HEK293 (cell line): ENCODE data around the gene ZCCHC17.

ENCODE experiments used
- ATF2 ChIP-seq: fragments of 450-650 bp; formaldehyde crosslinking; IDR thresholded peaks from 2 replicates; pipeline ENCODE4 v1.5.1; 2016; ENCODE audit warnings: missing biosample characterization, missing genetic modification characterization, low read depth
- CTCF ChIP-seq: fragments of 450-650 bp; formaldehyde crosslinking; IDR thresholded peaks from 2 replicates; pipeline ENCODE4 v1.5.1; 2016; ENCODE audit warnings: missing biosample characterization, missing genetic modification characterization
- REPIN1 ChIP-seq: fragments of 450-650 bp; formaldehyde crosslinking; IDR thresholded peaks from 2 replicates; pipeline ENCODE4 v1.5.1; 2017; ENCODE audit warnings: missing biosample characterization, missing genetic modification characterization, low read depth
- YY2 ChIP-seq: fragments of 450-650 bp; formaldehyde crosslinking; IDR thresholded peaks from 2 replicates; pipeline ENCODE4 v1.5.1; 2016; ENCODE audit warnings: missing biosample characterization, missing genetic modification characterization
- ZBTB8A ChIP-seq: fragments of 450-650 bp; formaldehyde crosslinking; IDR thresholded peaks from 2 replicates; pipeline ENCODE4 v1.5.1; 2016; ENCODE audit warnings: missing biosample characterization, missing genetic modification characterization
- ZNF121 ChIP-seq: fragments of 450-650 bp; formaldehyde crosslinking; IDR thresholded peaks from 2 replicates; pipeline ENCODE4 v1.5.1; 2016; ENCODE audit warnings: missing biosample characterization, missing genetic modification characterization
- ZNF777 ChIP-seq: fragments of 450-650 bp; formaldehyde crosslinking; IDR thresholded peaks from 2 replicates; pipeline ENCODE4 v1.5.1; 2017; ENCODE audit warnings: missing biosample characterization, missing genetic modification characterization, borderline replicate concordance
- ZNF843 ChIP-seq: fragments of 450-650 bp; formaldehyde crosslinking; IDR thresholded peaks from 2 replicates; pipeline ENCODE4 v1.5.1; 2016; ENCODE audit warnings: missing biosample characterization, missing genetic modification characterization

- no peak for TF ChIP-seq YY2
- no peak for TF ChIP-seq ZBTB8A (tag by site-specific recombination)
- no peak for TF ChIP-seq ZNF777 (tag by site-specific recombination)
- no peak for TF ChIP-seq CTCF
- TF ChIP-seq ATF2 (tag by site-specific recombination): no peak
- TF ChIP-seq ZNF121: no peak
- TF ChIP-seq ZNF843: no peak
- TF ChIP-seq REPIN1 (tag by site-specific recombination): no peak
Measured at GRCh38 chr1:31374511-31375196, 77.8 kb downstream of the ZCCHC17 start.
